HepG2 (cell line): ENCODE data around the gene ZNF117. TPM values are rescaled to one million over a fixed set of nuclear protein-coding genes. Genes with fewer than 3 reads are reported as not detected.
"Not testable (repeated sequence)": the region's sequence is repeated elsewhere in the genome, so short reads cannot be mapped to it uniquely, and the experiment has no call there.

ENCODE experiments used
- ATAC-seq: fragments of 200-7000 bp; cut with Tn5 transposase; 3 replicates; pipeline ENCODE4 v1.9.1; 2020; ENCODE audit warnings: mild to moderate bottlenecking, moderate library complexity
- BruUV-seq: library from RNA; stranded (reverse); fragments of 400-500 nt; replicated peaks from 2 replicates; lab custom pipeline; 2021; lab: Mats Ljungman, UMichigan
- CTCF ChIA-PET: fragments of 300-600 bp; formaldehyde crosslinking; extraction: SDS; loops from one replicate; lab custom pipeline; 2021; ENCODE audit warnings: low total read pairs, inconsistent platforms, low intra/inter-chr PET ratio; lab: Yijun Ruan, JAX
- POLR2A ChIA-PET: fragments of 350-600 bp; sonication (Branson Sonifier 250); formaldehyde crosslinking; loops from one replicate; lab custom pipeline; 2020; ENCODE audit warnings: antibody characterized with exemption, inconsistent platforms; lab: Yijun Ruan, JAX
- DNase-seq: peaks from one replicate; pipeline ENCODE4 v3.0.0-alpha.2; 2015; ENCODE audit warnings: low spot score
- FAIRE-seq: peaks from 3 replicates; lab custom pipeline; 2011; peaks lifted over from hg19 to GRCh38; lab: Jason Lieb, UNC
- H2AFZ ChIP-seq: one replicate; pipeline ENCODE4 v1.6.1; 2011; ENCODE audit warnings: low read length, inconsistent platforms
- H3K27ac ChIP-seq: fragments of 300-600 bp; 3 replicates; pipeline ENCODE4 v1.8.0; 2011; ENCODE audit warnings: mixed run types, mild to moderate bottlenecking, mixed read lengths, low read length, inconsistent platforms; ENCODE audit not compliant: insufficient read depth; ENCODE audit errors: extremely low read length
- H3K27me3 ChIP-seq, 2 experiments: fragments of 200-600 bp in 1 of 2; 2 replicates in 1 of 2; 3 replicates in 1 of 2; pipeline versions ENCODE4 v1.6.0 to v1.8.0; 2011; ENCODE audit warnings: low read length in 2 of 2, mild to moderate bottlenecking in 2 of 2, moderate library complexity in 2 of 2, inconsistent platforms in 1 of 2; ENCODE audit not compliant: insufficient read depth in 2 of 2, control insufficient read depth in 1 of 2
- H3K36me3 ChIP-seq, 2 experiments: fragments of 200-600 bp in 1 of 2; replicated peaks in 1 of 2; 2 replicates in 1 of 2; 3 replicates in 1 of 2; pipeline versions ENCODE4 v1.5.1 to v1.8.0; 2011; ENCODE audit warnings: low read length in 2 of 2, inconsistent platforms in 1 of 2; ENCODE audit not compliant: insufficient read depth in 2 of 2, control insufficient read depth in 1 of 2
- H3K4me1 ChIP-seq: 2 replicates; pipeline ENCODE4 v1.5.1; 2012; ENCODE audit warnings: low read length, inconsistent platforms; ENCODE audit not compliant: insufficient read depth
- H3K4me2 ChIP-seq: 2 replicates; pipeline ENCODE4 v1.6.0; 2011; ENCODE audit warnings: low read depth, low read length, inconsistent platforms
- H3K4me3 ChIP-seq, 3 experiments: fragments of 200-600 bp in 1 of 3; sonication (generic), shearing (Covaris generic) in 1 of 3; replicated peaks in 1 of 3; 2 replicates each; pipeline ENCODE4 v1.5.1; 2011 to 2016; ENCODE audit warnings: low read length in 3 of 3, inconsistent platforms in 2 of 3, low read depth in 2 of 3, mild to moderate bottlenecking in 2 of 3, control low read depth in 1 of 3, mixed read lengths in 1 of 3; ENCODE audit not compliant: insufficient read depth in 1 of 3
- H3K79me2 ChIP-seq: one replicate; pipeline ENCODE4 v1.6.1; 2011; ENCODE audit warnings: low read length, inconsistent platforms; ENCODE audit not compliant: insufficient read depth
- H3K9ac ChIP-seq: 2 replicates; pipeline ENCODE4 v1.6.0; 2011; ENCODE audit warnings: mild to moderate bottlenecking, low read depth, low read length, inconsistent platforms; ENCODE audit not compliant: insufficient read depth
- H3K9me3 ChIP-seq: 2 replicates; pipeline ENCODE4 v1.5.1; 2012; ENCODE audit warnings: mild to moderate bottlenecking, low read length
- H4K20me1 ChIP-seq: 2 replicates; pipeline ENCODE4 v1.6.0; 2011; ENCODE audit warnings: inconsistent platforms, mild to moderate bottlenecking, low read length, moderate library complexity; ENCODE audit not compliant: insufficient read depth
- MAFF ChIP-seq: IDR thresholded peaks from 2 replicates; pipeline ENCODE4 v1.6.1; 2011; ENCODE audit warnings: low read depth, low read length, improper control_type of control experiment
- MAFK ChIP-seq, 2 experiments: IDR thresholded peaks in 1 of 2; conservative IDR thresholded peaks in 1 of 2; 2 replicates each; pipeline ENCODE4 v1.6.1; 2011; ENCODE audit warnings: improper control_type of control experiment in 2 of 2, low read length in 2 of 2
- WGBS: methylation state at CpG from one replicate; pipeline ENCODE4 v1.1.6; 2017; ENCODE audit warnings: low lambda C conversion rate; 5-methylcytosine and 5-hydroxymethylcytosine counted together
- in situ Hi-C: cut with HindIII; loops from 2 replicates; pipeline ENCODE4 v1.10.0; 2017; ENCODE audit warnings: low pct_unique_long_range_greater_than_20kb; ENCODE audit not compliant: extremely low pct_ligation_motif_present
- intact Hi-C: fragments of 100-400 bp; cut with micrococcal nuclease; formaldehyde crosslinking; loops from one replicate; pipeline ENCODE4 v1.10.0; 2022; ENCODE audit not compliant: unreplicated experiment
- polyA plus RNA-seq, 8 experiments: library from polyadenylated mRNA; depleted of rRNA in 3 of 8; stranded (reverse) in 7 of 8; unstranded in 1 of 8; fragments of >200 nt; fragmentation: Illumina TruSeq in 4 of 8; extraction: Trizol in 4 of 8; gene quantifications; 2 replicates each; pipeline versions ENCODE4 v1.2.1 to v1.2.3, GENCODE V29; 2011 to 2016; ENCODE audit warnings: low read depth in 4 of 8, missing spikeins in 1 of 8, mixed read lengths in 1 of 8; ENCODE audit not compliant: insufficient read depth in 1 of 8
- total RNA-seq, 5 experiments: library from RNA; depleted of rRNA; stranded (reverse); fragments of >200 nt; fragmentation: Illumina TruSeq; extraction: Trizol; gene quantifications; 2 replicates each; pipeline ENCODE4 v1.2.3, GENCODE V29; 2016; ENCODE audit warnings: low read depth in 1 of 5

The ZNF117 gene
- total and polyA plus RNA-seq, 2 of the 13 experiments (the other 11 are each of a cell fraction or from before 2014, with no cell fraction given): 6.6 to 20.0 TPM

GRCh38 chr7:65009881-65010280 is 19.0 kb upstream of the ZNF117 start:
- CTCF ChIA-PET, H3K9ac ChIP-seq, H3K27me3 ChIP-seq, H3K4me2 ChIP-seq, H3K36me3 ChIP-seq, H2AFZ ChIP-seq, DNase-seq, H3K4me3 ChIP-seq, BruUV-seq, H4K20me1 ChIP-seq, POLR2A ChIA-PET, FAIRE-seq, H3K9me3 ChIP-seq, intact Hi-C loops, ATAC-seq, in situ Hi-C loops, H3K27ac ChIP-seq: not testable (repeated sequence)
- WGBS: 91% methylated on average over 7 of the region's 7 CpGs
- Histone ChIP-seq H3K79me2 (peaks cover 18% of the 10 kb centered on the region), H3K4me1 (peaks cover 37% of the 10 kb centered on the region)

- not testable (repeated sequence) for H3K4me2 ChIP-seq, H3K9ac ChIP-seq, DNase-seq
- peaks cover 22% of the 10 kb centered on the region for H3K79me2 ChIP-seq
- 0 out of 2 replicates have a peak, but pooled peaks have one; percentile 9 for TF ChIP-seq MAFF
- peak in 1 of 2 experiments; percentile 56; a peak in 3 of 4 replicates for TF ChIP-seq MAFK (conservative IDR thresholded peaks at IDR 0.05 in 1 of 2, IDR thresholded peaks at IDR 0.05 in 1 of 2; ENCODE audit: low read length in 2 of 2)
- TF ChIP-seq, all 625 proteins: peak for 2; not testable (repeated sequence) for 623
- H3K27ac ChIP-seq, H3K36me3 ChIP-seq, in situ Hi-C loops, ATAC-seq, CTCF ChIA-PET, intact Hi-C loops, H3K4me3 ChIP-seq, H2AFZ ChIP-seq, H4K20me1 ChIP-seq, H3K9me3 ChIP-seq, POLR2A ChIA-PET, H3K27me3 ChIP-seq, BruUV-seq, FAIRE-seq: not testable (repeated sequence)
- 98% methylated on average over 2 of the region's 2 CpGs for WGBS
- peaks cover 37% of the 10 kb centered on the region for H3K4me1 ChIP-seq
These were observed 18.6 kb upstream of the ZNF117 start for GRCh38 chr7:65009394-65009793.
